Measurements from ENCODE around the gene TRIM39. TPM values are rescaled to one million over a fixed set of nuclear protein-coding genes. Genes with fewer than 3 reads are reported as not detected.

The TRIM39 gene
- total and polyA plus RNA-seq, 2 of the 13 experiments (the other 11 are each of a cell fraction or from before 2014, with no cell fraction given), result 7.7 to 14.6 TPM

GRCh38 chr6:30325873-30326525 lies 728 bp upstream of the TRIM39 start (continued):
- TF ChIP-seq ZNF691 (CRISPR knock-in tag; IDR thresholded peaks at IDR 0.05; ENCODE audit: borderline replicate concordance, low read depth), result no peak
- TF ChIP-seq GTF2F1 (IDR thresholded peaks at IDR 0.05; ENCODE audit: low read length), result no peak
- no peak for TF ChIP-seq ZNF230 (CRISPR knock-in tag; IDR thresholded peaks at IDR 0.05)
- peak; percentile 94 for TF ChIP-seq CREM (IDR thresholded peaks at IDR 0.05)
- no peak; the same call in 1 of the 2 replicates for TF ChIP-seq CREM (CRISPR knock-in tag; IDR thresholded peaks at IDR 0.05)
- TF ChIP-seq ZSCAN29 (CRISPR knock-in tag; conservative IDR thresholded peaks at IDR 0.05), result 0 out of 2 replicates have a peak, but pooled peaks have one; percentile 67
- TF ChIP-seq FOXO1 (CRISPR knock-in tag; IDR thresholded peaks at IDR 0.05), result no peak
- TF ChIP-seq ZNF513 (CRISPR knock-in tag; conservative IDR thresholded peaks at IDR 0.05), result no peak
- TF ChIP-seq NFIC (IDR thresholded peaks at IDR 0.05; ENCODE audit: low read length), result no peak
- TF ChIP-seq ZNF101 (CRISPR knock-in tag; IDR thresholded peaks at IDR 0.05; ENCODE audit: borderline replicate concordance, low read depth), result no peak; the same call in 1 of the 2 replicates
- TF ChIP-seq ZNF781 (CRISPR knock-in tag; IDR thresholded peaks at IDR 0.05; ENCODE audit: borderline replicate concordance, not compliant biosample characterization), result peak; percentile 12
- no peak; the same call in 1 of the 2 replicates for TF ChIP-seq YEATS2 (CRISPR knock-in tag; IDR thresholded peaks at IDR 0.05; ENCODE audit: borderline replicate concordance)
- no peak for TF ChIP-seq PTBP1 (IDR thresholded peaks at IDR 0.05; ENCODE audit: low read depth, low read length, poor library complexity, severe bottlenecking)
- TF ChIP-seq MAZ (IDR thresholded peaks at IDR 0.05; ENCODE audit: borderline replicate concordance, low read depth, low read length), result no peak
- no peak; the same call in 1 of the 2 replicates for TF ChIP-seq MAZ (CRISPR knock-in tag; IDR thresholded peaks at IDR 0.05; ENCODE audit: low read depth)
- no peak for TF ChIP-seq JUNB (CRISPR knock-in tag; IDR thresholded peaks at IDR 0.05; ENCODE audit: borderline replicate concordance)
- peak; percentile 81 for TF ChIP-seq ZHX2 (IDR thresholded peaks at IDR 0.05; ENCODE audit: low read depth)
- TF ChIP-seq ZHX2 (CRISPR knock-in tag; IDR thresholded peaks at IDR 0.05; ENCODE audit: borderline replicate concordance), result no peak
- no peak for TF ChIP-seq GPN1 (CRISPR knock-in tag; IDR thresholded peaks at IDR 0.05; ENCODE audit: borderline replicate concordance)
- no peak for TF ChIP-seq ATF6 (CRISPR knock-in tag; conservative IDR thresholded peaks at IDR 0.05)
